ENCODE results near the gene SELENON.

Gene SELENON

DNA sequence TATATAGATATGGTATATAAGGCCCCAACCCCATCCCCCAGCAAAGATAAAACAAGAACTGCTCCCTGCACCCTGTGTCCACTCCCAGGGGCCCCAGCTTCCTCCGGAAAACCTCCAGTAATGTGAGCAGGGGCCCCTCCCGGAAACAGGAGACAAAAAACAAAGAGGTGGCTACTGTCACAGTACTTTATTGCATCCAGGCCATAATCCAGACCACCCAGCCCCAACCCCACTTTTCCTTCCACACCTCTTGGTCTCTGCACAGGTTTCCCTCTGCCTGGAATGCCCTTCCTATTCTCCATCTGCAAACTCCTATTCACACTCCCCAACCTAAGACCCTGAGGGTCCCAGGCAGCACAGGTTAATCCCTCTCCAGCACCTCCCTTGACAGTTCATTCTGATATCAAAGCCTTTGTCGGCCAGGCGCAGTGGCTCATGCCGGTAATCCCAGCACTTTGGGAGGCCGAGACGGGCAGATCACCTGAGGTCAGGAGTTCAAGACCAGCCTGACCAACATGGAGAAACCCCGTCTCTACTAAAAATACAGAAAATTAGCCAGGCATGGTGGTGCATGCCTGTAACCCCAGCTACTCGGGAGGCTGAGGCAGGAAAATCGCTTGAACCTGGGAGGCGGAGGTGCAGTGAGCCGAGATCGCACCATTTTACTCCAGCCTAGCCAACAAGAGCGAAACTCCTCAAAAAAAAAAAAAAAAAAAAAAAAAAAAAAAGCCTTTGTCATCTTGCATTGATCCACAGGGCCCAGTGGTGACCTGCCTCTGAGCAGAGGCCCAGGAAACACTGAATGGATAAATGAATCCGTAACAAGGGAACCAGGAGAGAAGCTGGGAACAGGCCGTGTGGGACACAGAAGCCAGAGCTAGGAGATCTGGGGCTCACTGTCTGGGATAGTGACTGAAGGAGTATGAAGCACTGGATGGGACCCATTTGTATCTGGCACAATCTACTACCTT lies 61.6 kb downstream of the SELENON start:
- no peak for DNase-seq

DNA sequence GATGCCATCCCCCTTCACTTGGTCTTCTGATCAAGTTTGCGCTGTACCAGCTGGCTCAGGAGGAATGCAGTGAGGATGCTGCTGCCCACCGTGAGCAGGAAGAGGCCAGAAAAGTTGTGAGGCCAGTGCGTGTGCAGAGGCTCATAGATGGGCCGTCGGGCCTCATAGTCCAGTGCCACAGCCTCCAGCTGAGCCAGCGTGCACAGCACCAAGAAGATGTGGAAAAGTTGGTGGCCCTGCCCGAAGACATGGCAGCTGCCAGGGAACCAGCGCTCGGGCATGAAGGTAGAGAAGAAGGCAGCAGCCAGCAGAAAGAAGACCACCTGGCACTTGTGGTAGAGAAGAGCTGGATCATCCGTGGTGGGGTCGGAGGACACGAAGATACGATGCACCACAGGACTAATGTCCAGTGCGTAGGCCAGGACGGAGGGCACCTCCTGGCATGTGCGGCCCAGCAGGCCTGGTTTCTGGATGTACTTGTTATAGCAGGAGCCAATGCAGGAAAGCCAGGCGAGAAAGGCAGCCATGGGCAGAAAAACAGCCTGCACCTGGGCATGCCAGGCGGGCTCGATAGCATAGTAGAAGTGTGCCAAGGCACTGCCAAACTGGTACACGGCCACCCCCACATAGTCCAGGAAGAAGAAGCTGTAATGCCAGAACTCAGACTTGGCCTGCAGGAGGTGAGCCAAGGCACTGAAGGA lies 62.9 kb downstream of the SELENON start:
- no peak for DNase-seq

DNA sequence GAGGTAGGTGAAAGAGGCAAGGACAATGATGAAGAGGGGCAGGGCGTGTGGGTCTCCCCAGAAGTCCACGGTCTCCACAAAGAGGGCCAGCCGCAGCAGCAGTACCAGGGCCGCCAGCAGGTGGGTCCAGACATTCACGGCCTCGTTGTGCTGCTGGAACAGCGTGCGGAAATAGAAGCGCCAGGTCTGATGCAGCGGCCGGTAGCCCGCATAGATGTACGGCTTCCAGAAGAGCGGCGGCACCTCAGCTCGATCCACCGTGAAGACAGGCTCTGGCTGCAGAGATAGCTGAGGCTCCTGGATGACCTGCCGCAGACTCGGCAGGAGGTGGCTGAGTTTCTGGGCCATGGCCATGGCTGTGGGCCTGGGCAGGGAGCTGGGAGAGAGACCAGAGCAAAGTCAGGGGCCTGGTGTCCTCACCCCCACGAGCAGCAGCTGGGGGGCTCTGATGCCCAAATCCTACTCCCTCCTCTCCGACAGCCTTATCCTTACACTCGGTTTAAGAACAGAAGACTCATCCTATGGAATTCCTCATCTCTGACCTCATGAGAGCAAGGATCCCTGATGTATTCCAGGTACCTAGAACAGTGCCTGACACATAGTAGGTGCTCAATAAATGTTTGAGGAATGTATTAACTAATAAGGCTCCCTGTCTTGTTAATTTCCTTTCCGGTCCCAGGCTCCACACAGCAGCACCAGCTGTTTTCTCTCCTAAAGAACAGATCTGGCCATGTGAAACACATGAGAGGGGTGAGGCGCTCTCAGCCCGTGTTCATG lies 63.7 kb downstream of the SELENON start:
- DNase-seq = no peak

DNA sequence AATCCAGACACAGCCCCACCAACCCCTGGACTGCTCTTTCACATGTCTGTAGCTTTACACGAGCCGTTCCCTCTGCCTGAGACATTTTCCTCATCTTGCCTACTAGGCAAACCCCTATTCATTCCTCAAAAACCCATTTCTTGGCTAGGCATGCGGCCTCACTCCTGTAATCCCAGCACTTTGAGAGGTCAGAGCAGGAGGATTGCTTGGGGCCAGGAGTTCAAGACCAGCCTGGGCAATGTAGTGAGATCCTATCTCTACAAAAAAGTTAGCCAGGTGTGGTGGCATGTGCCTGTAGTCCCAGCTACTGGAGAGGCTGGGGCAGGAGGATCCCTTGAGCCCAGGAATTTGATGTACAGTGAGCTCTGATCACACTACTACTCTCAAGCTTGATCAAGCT lies 64.4 kb downstream of the SELENON start:
- DNase-seq = no peak

DNA sequence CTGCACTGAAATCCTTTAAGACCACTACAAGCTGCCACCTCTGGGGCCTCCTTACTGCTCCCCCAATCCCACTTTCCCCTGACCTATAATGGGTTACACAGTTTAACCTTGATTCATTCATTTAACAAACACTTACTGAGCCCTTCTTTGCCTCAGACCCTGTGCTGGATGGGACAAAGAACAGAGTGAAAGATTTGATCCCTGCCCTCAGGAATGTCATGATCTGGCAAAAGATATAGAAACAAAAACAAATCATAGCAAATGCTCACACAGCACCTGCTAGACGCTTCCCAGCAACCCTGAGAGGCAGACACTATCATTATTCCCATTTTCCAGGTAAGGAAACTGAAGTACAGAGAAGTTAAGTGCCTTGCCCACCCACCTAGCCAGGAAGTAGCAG lies 66.3 kb downstream of the SELENON start:
- DNase-seq = no peak

DNA sequence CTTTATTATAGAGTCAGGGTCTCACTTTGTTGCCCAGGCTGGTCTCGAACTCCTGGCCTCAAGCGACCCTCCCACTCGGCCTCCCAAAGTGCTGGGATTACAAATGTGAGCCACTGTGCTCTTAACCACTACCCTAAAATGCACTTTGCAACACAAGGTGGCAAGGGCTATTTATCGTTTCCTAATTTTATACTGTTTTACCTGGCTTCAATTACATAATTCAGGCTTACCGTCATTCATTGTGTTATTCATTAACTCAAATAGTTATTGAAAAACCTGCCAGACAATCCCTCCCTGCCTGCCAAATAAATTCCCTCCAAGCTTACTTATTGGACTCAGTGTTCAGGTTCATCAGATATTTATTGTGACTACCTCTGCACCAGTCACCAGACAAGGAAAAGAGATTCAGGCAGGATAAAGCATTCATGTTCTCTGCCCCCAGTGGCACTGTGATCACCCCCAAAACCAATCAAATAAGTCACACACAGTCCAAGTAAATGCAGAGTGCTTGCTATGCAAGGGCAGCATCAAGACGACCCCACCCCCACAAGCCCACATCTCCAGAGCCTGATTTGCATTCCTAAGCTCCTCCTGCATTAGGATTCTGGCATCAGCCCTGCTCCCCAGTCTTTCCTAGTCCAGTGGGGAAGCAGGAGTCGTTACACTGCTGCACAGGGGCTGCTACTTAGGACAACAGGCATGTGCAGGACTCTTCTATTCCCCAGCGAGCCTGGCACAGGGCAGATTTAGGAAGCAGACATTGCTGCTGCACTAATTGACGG lies 67.4 kb downstream of the SELENON start:
- no peak for DNase-seq

Data from anterior cingulate cortex (tissue), 58 donors.